GM12872 (cell line): ENCODE data around the gene NNT.

Experiments
- CTCF ChIP-seq: IDR thresholded peaks from 3 replicates; pipeline ENCODE4 v1.5.1; 2011; ENCODE audit warnings: low read depth, mild to moderate bottlenecking, low read length, moderate library complexity; ENCODE audit not compliant: insufficient read depth

The NNT gene

GRCh38 chr5:43563321-43563720 is 39.7 kb upstream of the NNT start:
- TF ChIP-seq CTCF, result no peak

- TF ChIP-seq CTCF, result no peak
Observed at GRCh38 chr5:43564289-43564850, 38.6 kb upstream of the NNT start.

- TF ChIP-seq CTCF, result no peak
Observed at GRCh38 chr5:43565043-43565442, 37.9 kb upstream of the NNT start.

GRCh38 chr5:43567967-43568366 is 35.0 kb upstream of the NNT start:
- no peak for TF ChIP-seq CTCF

GRCh38 chr5:43569236-43569746 is 33.7 kb upstream of the NNT start:
- no peak for TF ChIP-seq CTCF

- no peak for TF ChIP-seq CTCF
Observed at GRCh38 chr5:43570450-43571158, 32.4 kb upstream of the NNT start.

GRCh38 chr5:43571237-43571636 is 31.7 kb upstream of the NNT start:
- no peak for TF ChIP-seq CTCF
